Muscle layer of duodenum (tissue), 2 donors: Measurements from ENCODE around the gene ST6GALNAC3.
"Not testable (repeated sequence)": the region's sequence is repeated elsewhere in the genome, so short reads cannot be mapped to it uniquely, and the experiment has no call there.

Experiments used
- H3K27ac ChIP-seq: one replicate; pipeline ENCODE4 v1.7.0; 2013; ENCODE audit warnings: mild to moderate bottlenecking, low read length
- H3K27me3 ChIP-seq: one replicate; pipeline ENCODE4 v1.7.0; 2013; ENCODE audit warnings: low read depth, mild to moderate bottlenecking, control low read depth, low read length
- H3K36me3 ChIP-seq, 2 donors: one replicate each; pipeline ENCODE4 v1.7.0; 2013; ENCODE audit warnings: low read length in 2 of 2, control low read depth in 1 of 2, mild to moderate bottlenecking in 1 of 2; ENCODE audit not compliant: insufficient read depth in 2 of 2, control insufficient read depth in 1 of 2
- H3K4me1 ChIP-seq, 2 donors: one replicate each; pipeline ENCODE4 v1.7.0; 2013; ENCODE audit warnings: low read length in 2 of 2, mild to moderate bottlenecking in 2 of 2, control low read depth in 1 of 2, moderate library complexity in 1 of 2; ENCODE audit not compliant: insufficient read depth in 2 of 2, control insufficient read depth in 1 of 2
- H3K4me3 ChIP-seq, 2 donors: one replicate each; pipeline ENCODE4 v1.7.0; 2013; ENCODE audit warnings: low read length in 2 of 2, low read depth in 1 of 2, mild to moderate bottlenecking in 1 of 2
- H3K9me3 ChIP-seq, 2 donors: one replicate each; pipeline ENCODE4 v1.7.0; 2013; ENCODE audit warnings: low read length in 2 of 2, control low read depth in 1 of 2, mild to moderate bottlenecking in 1 of 2; ENCODE audit not compliant: control insufficient read depth in 1 of 2
- donor health status: healthy.

Gene ST6GALNAC3

GRCh38 chr1:76092812-76093211 lies 18.3 kb downstream of the ST6GALNAC3 start:
- H3K27ac ChIP-seq: no peak overlapping the region
- H3K4me1 ChIP-seq: peaks cover 0 to 5% of the 10 kb centered on the region in 2 donors
- H3K9me3 ChIP-seq: no peaks in the 10 kb centered on the region
- H3K27me3 ChIP-seq: no peaks in the 10 kb centered on the region
- H3K36me3 ChIP-seq: no peaks in the 10 kb centered on the region
- no peak overlapping the region for H3K4me3 ChIP-seq

GRCh38 chr1:76093522-76094312 lies 19.2 kb downstream of the ST6GALNAC3 start:
- no peaks in the 10 kb centered on the region for H3K9me3 ChIP-seq
- no peak overlapping the region for H3K27ac ChIP-seq
- no peaks in the 10 kb centered on the region for H3K27me3 ChIP-seq
- H3K4me3 ChIP-seq: no peak overlapping the region
- H3K36me3 ChIP-seq: no peaks in the 10 kb centered on the region
- H3K4me1 ChIP-seq: peaks cover 0 to 5% of the 10 kb centered on the region in 2 donors

GRCh38 chr1:76095802-76096201 lies 21.3 kb downstream of the ST6GALNAC3 start:
- H3K36me3 ChIP-seq: no peaks in the 10 kb centered on the region
- no peak overlapping the region for H3K27ac ChIP-seq
- no peak overlapping the region for H3K4me3 ChIP-seq

GRCh38 chr1:76097064-76097463 lies 22.5 kb downstream of the ST6GALNAC3 start:
- H3K4me1 ChIP-seq, H3K27ac ChIP-seq, H3K9me3 ChIP-seq, H3K4me3 ChIP-seq, H3K27me3 ChIP-seq, H3K36me3 ChIP-seq: not testable (repeated sequence)

More at GRCh38 chr1:76095802-76096201, 21.3 kb downstream of the ST6GALNAC3 start:
- H3K27me3 ChIP-seq: no peaks in the 10 kb centered on the region
- H3K9me3 ChIP-seq: no peaks in the 10 kb centered on the region
- H3K4me1 ChIP-seq: peaks cover 0 to 5% of the 10 kb centered on the region in 2 donors

GRCh38 chr1:76098845-76099244 lies 24.3 kb downstream of the ST6GALNAC3 start:
- no peaks in the 10 kb centered on the region for H3K9me3 ChIP-seq
- H3K27ac ChIP-seq: no peak overlapping the region
- H3K4me1 ChIP-seq: peaks cover 0 to 5% of the 10 kb centered on the region in 2 donors
- H3K36me3 ChIP-seq: no peaks in the 10 kb centered on the region
- H3K4me3 ChIP-seq: no peak overlapping the region
- H3K27me3 ChIP-seq: no peaks in the 10 kb centered on the region

- no peaks in the 10 kb centered on the region for H3K4me1 ChIP-seq
- no peaks in the 10 kb centered on the region for H3K36me3 ChIP-seq
- no peaks in the 10 kb centered on the region for H3K27me3 ChIP-seq
- H3K9me3 ChIP-seq: no peaks in the 10 kb centered on the region
- H3K4me3 ChIP-seq: no peak overlapping the region
- H3K27ac ChIP-seq: no peak overlapping the region
Measured at GRCh38 chr1:76101548-76101947, 27.0 kb downstream of the ST6GALNAC3 start.

- no peak overlapping the region for H3K27ac ChIP-seq
- H3K36me3 ChIP-seq: no peaks in the 10 kb centered on the region
- H3K4me3 ChIP-seq: no peak overlapping the region
- H3K27me3 ChIP-seq: no peaks in the 10 kb centered on the region
- no peaks in the 10 kb centered on the region for H3K9me3 ChIP-seq
- no peaks in the 10 kb centered on the region for H3K4me1 ChIP-seq
Measured at GRCh38 chr1:76102046-76102445, 27.5 kb downstream of the ST6GALNAC3 start.

GRCh38 chr1:76103034-76103433 lies 28.5 kb downstream of the ST6GALNAC3 start:
- H3K36me3 ChIP-seq: no peaks in the 10 kb centered on the region
- H3K9me3 ChIP-seq: no peaks in the 10 kb centered on the region
- no peaks in the 10 kb centered on the region for H3K4me1 ChIP-seq
- H3K4me3 ChIP-seq: no peak overlapping the region
- H3K27me3 ChIP-seq: no peaks in the 10 kb centered on the region
- H3K27ac ChIP-seq: no peak overlapping the region

GRCh38 chr1:76105372-76105771 lies 30.8 kb downstream of the ST6GALNAC3 start:
- Histone ChIP-seq H3K9me3 (no peaks in the 10 kb centered on the region), H3K27ac (no peak overlapping the region), H3K36me3 (no peaks in the 10 kb centered on the region), H3K4me1 (peaks cover 0 to 5% of the 10 kb centered on the region in 2 donors), H3K27me3 (no peaks in the 10 kb centered on the region), H3K4me3 (no peak overlapping the region)

- Histone ChIP-seq H3K36me3 (no peaks in the 10 kb centered on the region), H3K4me3 (no peak overlapping the region), H3K9me3 (no peaks in the 10 kb centered on the region), H3K4me1 (peaks cover 0 to 6% of the 10 kb centered on the region in 2 donors), H3K27ac (no peak overlapping the region), H3K27me3 (no peaks in the 10 kb centered on the region)
Measured at GRCh38 chr1:76106251-76106650, 31.7 kb downstream of the ST6GALNAC3 start.

- Histone ChIP-seq H3K9me3 (no peaks in the 10 kb centered on the region), H3K4me1 (peaks cover 0 to 6% of the 10 kb centered on the region in 2 donors), H3K27me3 (no peaks in the 10 kb centered on the region), H3K4me3 (no peak overlapping the region), H3K27ac (no peak overlapping the region), H3K36me3 (no peaks in the 10 kb centered on the region)
Measured at GRCh38 chr1:76106719-76107235, 32.2 kb downstream of the ST6GALNAC3 start.

- Histone ChIP-seq H3K9me3 (no peaks in the 10 kb centered on the region), H3K36me3 (no peaks in the 10 kb centered on the region)
Measured at GRCh38 chr1:76109404-76109803, 34.9 kb downstream of the ST6GALNAC3 start.

More at GRCh38 chr1:76109404-76109803, 34.9 kb downstream of the ST6GALNAC3 start:
- no peak overlapping the region for H3K4me3 ChIP-seq
- H3K27ac ChIP-seq: no peak overlapping the region
- H3K27me3 ChIP-seq: no peaks in the 10 kb centered on the region
- H3K4me1 ChIP-seq: peaks cover 0 to 6% of the 10 kb centered on the region in 2 donors
